Smooth muscle cell (in vitro differentiated cells): ENCODE results near the gene OR52K1. TPM values are rescaled to one million over a fixed set of nuclear protein-coding genes. Genes with fewer than 3 reads are reported as not detected.

Experiments
- DNase-seq: peaks from one replicate; lab custom pipeline; 2025; ENCODE audit not compliant: unreplicated experiment; lab: John Stamatoyannopoulos, UW
- H2AFZ ChIP-seq: fragments of 200-600 bp; sonication (generic); 2 replicates; pipeline ENCODE4 v1.6.0; 2016; ENCODE audit warnings: antibody characterized with exemption, low read depth, mild to moderate bottlenecking
- H3F3A ChIP-seq: fragments of 200-600 bp; sonication (generic); 2 replicates; pipeline ENCODE4 v1.6.0; 2017; ENCODE audit warnings: antibody characterized with exemption, low read depth
- H3K27ac ChIP-seq: fragments of 200-600 bp; sonication (generic); 2 replicates; pipeline ENCODE4 v1.5.1; 2016; ENCODE audit warnings: low read depth, mild to moderate bottlenecking
- H3K27me3 ChIP-seq: fragments of 200-600 bp; sonication (generic); 2 replicates; pipeline ENCODE4 v1.6.1; 2016; ENCODE audit warnings: low read depth, mild to moderate bottlenecking
- H3K36me3 ChIP-seq: fragments of 200-600 bp; sonication (generic); 2 replicates; pipeline ENCODE4 v1.5.1; 2016; ENCODE audit warnings: low read depth
- H3K4me1 ChIP-seq: fragments of 200-600 bp; sonication (generic); 2 replicates; pipeline ENCODE4 v1.5.1; 2016; ENCODE audit warnings: low read depth
- H3K4me2 ChIP-seq: fragments of 200-600 bp; sonication (generic); 2 replicates; pipeline ENCODE4 v1.6.0; 2016; ENCODE audit warnings: mild to moderate bottlenecking
- H3K4me3 ChIP-seq: fragments of 200-600 bp; sonication (generic); 2 replicates; pipeline ENCODE4 v1.5.1; 2016; ENCODE audit warnings: mild to moderate bottlenecking
- H3K79me2 ChIP-seq: fragments of 200-600 bp; sonication (generic); 2 replicates; pipeline ENCODE4 v1.6.0; 2016; ENCODE audit warnings: low read depth, mild to moderate bottlenecking
- H3K9ac ChIP-seq: fragments of 200-600 bp; sonication (generic); 2 replicates; pipeline ENCODE4 v1.6.0; 2016; ENCODE audit warnings: low read depth
- H3K9me3 ChIP-seq: fragments of 200-600 bp; sonication (generic); replicated peaks from 2 replicates; pipeline ENCODE4 v1.5.1; 2016; ENCODE audit warnings: low read depth
- H4K20me1 ChIP-seq: fragments of 200-600 bp; sonication (generic); 2 replicates; pipeline ENCODE4 v1.6.0; 2016; ENCODE audit warnings: low read depth
- CTCF ChIP-seq: fragments of 200-600 bp; sonication (generic); IDR thresholded peaks from 2 replicates; pipeline ENCODE4 v1.5.1; 2017; ENCODE audit warnings: borderline replicate concordance, mild to moderate bottlenecking, antibody characterized with exemption; ENCODE audit not compliant: insufficient read depth, poor library complexity, severe bottlenecking
- WGBS: methylation state at CpG from one replicate; pipeline ENCODE4 v1.1.7; 2016; ENCODE audit warnings: low lambda C conversion rate; 5-methylcytosine and 5-hydroxymethylcytosine counted together
- polyA plus RNA-seq: library from polyadenylated mRNA; unstranded; fragments of >200 nt; fragmentation: Nextera tagmentation; extraction: Ambion mirVana; gene quantifications from 2 replicates; pipeline ENCODE4 v1.2.1, GENCODE V29; 2016
- total RNA-seq: library from RNA; depleted of rRNA; stranded (reverse); fragments of >200 nt; gene quantifications from 2 replicates; pipeline ENCODE4 v1.2.3, GENCODE V29; 2014

OR52K1 gene
- total and polyA plus RNA-seq, 2 experiments from 2014 or later: 1.6 TPM; not detected in 1

GRCh38 chr11:4466871-4467442, 15.5 kb upstream of the OR52K1 start:
- H3K9me3 ChIP-seq: no peaks in the 10 kb centered on the region
- H3K79me2 ChIP-seq: no peaks in the 10 kb centered on the region
- H3K27ac ChIP-seq: no peak overlapping the region
- no peak overlapping the region for H3K9ac ChIP-seq
- no peak overlapping the region for H3K4me2 ChIP-seq
- H2AFZ ChIP-seq: no peak overlapping the region
- H3K36me3 ChIP-seq: no peaks in the 10 kb centered on the region
- H3K4me3 ChIP-seq: no peak overlapping the region
- TF ChIP-seq CTCF: no peak
- H3K27me3 ChIP-seq: no peaks in the 10 kb centered on the region
- no peak for DNase-seq
- no peaks in the 10 kb centered on the region for H3F3A ChIP-seq
- H3K4me1 ChIP-seq: peaks cover 12% of the 10 kb centered on the region
- H4K20me1 ChIP-seq: no peaks in the 10 kb centered on the region

DNA sequence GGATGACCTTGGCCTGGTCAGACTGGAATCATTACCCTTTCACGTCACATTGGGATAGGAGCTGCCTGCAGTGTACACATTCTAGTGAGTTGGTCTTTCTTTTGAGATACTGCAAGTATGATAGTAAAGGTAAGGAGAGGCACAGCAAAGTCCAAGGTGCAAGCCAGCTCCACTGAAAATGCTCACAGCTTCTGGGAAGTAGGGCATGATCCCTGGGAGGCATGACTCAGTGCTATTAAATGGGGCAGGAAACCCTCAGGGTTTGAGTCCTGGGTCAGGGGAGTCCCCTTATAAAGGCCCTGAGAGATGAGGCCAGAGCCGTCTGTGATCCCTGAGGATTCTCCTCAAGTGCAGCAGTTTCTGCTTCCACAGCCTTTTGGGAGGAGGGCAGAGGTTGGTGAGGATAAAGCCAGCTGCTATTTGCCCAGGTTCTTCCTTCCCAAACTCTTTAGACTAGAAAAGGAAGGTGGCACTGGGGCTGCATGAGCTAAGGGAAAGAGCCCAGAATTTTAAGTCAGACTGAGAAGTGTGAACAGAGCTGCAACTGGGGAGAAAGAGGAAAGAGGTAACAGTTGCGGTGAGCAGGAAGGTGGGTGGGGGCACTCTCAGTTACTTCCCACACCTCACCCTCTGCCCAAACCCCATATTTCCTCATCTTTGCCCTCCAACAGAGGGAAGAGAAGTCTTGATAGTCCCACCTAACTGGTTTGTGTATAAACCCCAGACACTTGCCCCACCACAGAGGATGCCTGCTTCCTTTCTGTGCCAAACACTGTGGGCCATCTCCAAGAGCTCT, 14.4 kb upstream of the OR52K1 start:
- no peak overlapping the region for H3K27ac ChIP-seq
- H3K4me1 ChIP-seq: peaks cover 12% of the 10 kb centered on the region
- WGBS: 84% methylated on average over 3 of the region's 3 CpGs
- H2AFZ ChIP-seq: no peak overlapping the region
- H3F3A ChIP-seq: no peaks in the 10 kb centered on the region
- no peak for TF ChIP-seq CTCF
- no peaks in the 10 kb centered on the region for H4K20me1 ChIP-seq
- no peaks in the 10 kb centered on the region for H3K79me2 ChIP-seq
- no peaks in the 10 kb centered on the region for H3K36me3 ChIP-seq
- no peaks in the 10 kb centered on the region for H3K9me3 ChIP-seq
- no peaks in the 10 kb centered on the region for H3K27me3 ChIP-seq
- H3K9ac ChIP-seq: no peak overlapping the region
- H3K4me3 ChIP-seq: no peak overlapping the region
- DNase-seq: no peak
- H3K4me2 ChIP-seq: no peak overlapping the region

DNA sequence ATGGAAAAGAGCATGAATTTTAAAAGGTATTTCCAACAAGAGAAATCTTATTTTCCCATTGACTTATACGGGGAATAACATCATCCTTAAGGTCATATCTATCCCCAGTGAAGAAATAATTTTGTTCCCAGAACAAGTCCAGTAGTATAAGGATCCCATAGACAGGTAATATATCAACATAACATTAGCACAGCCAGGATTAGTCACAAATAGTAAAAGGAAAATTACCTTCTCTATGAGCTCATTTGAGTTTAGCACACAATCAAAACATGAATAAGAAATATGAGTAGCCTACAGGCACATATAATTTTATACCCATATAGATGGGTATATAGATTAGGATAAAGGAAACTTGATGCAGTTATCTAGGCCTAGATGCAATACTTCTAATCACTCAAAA, 2.8 kb upstream of the OR52K1 start:
- no peaks in the 10 kb centered on the region for H3K79me2 ChIP-seq
- no peaks in the 10 kb centered on the region for H3K9me3 ChIP-seq
- TF ChIP-seq CTCF: no peak
- H3K27me3 ChIP-seq: no peaks in the 10 kb centered on the region
- no peak overlapping the region for H3K4me2 ChIP-seq
- H3K27ac ChIP-seq: peak overlapping the region; percentile 89
- no peak overlapping the region for H2AFZ ChIP-seq
- H3K9ac ChIP-seq: no peak overlapping the region
- H3K4me3 ChIP-seq: no peak overlapping the region
- no peak for DNase-seq
- H3F3A ChIP-seq: no peaks in the 10 kb centered on the region
- 88% methylated on average over 1 of the region's 1 CpG for WGBS
- no peaks in the 10 kb centered on the region for H3K36me3 ChIP-seq
- no peaks in the 10 kb centered on the region for H3K4me1 ChIP-seq
- H4K20me1 ChIP-seq: no peaks in the 10 kb centered on the region
